NCI-H82 treated with DMSO at 0.1 percent for 48 hours (cell line): Measurements from ENCODE around the gene DHX36.
A peak's percentile ranks its signal among the peaks of the same experiment; 100 is the strongest.

ENCODE experiments used
- DNase-seq: peaks from one replicate; lab custom pipeline; 2025; ENCODE audit not compliant: unreplicated experiment; lab: John Stamatoyannopoulos, UW

The DHX36 gene

DNA sequence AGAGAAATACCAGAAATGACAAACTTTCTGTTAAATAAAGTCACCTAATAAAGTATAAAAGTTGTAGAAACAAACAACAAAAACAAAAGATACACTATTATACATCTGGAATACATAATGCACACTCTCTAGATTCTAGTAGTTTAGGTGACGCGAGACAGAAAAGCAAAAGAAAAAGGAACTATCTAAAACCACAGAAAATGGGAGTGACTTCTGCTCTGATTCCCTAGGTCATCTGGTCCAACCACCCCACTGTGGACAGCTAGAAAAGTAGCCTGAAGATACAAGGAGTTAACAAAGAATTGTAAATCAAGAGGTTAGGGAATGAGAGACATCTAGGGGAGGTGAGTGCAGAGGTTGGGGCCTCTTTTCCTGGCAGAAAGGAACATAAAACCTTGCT is 39.1 kb downstream of the DHX36 start:
- no peak for DNase-seq

DNA sequence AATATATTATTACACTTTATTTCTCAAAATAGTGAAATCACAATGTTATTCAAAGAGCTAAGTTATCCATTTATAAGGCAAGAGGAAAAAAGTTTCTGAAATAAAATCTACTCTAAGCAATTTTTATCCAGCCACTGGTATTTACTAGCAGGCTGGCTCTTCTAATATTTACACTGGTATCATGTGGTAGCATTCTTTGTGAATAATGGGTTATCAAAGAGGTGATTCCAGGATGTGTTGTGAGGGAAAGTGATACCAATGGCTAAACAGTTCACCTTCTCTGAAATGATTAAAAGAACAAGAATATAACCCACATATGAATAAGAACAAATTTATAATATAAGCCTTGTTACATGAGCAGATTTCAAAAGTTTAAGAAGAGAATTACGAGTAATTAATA is 44.1 kb downstream of the DHX36 start:
- no peak for DNase-seq

DNA sequence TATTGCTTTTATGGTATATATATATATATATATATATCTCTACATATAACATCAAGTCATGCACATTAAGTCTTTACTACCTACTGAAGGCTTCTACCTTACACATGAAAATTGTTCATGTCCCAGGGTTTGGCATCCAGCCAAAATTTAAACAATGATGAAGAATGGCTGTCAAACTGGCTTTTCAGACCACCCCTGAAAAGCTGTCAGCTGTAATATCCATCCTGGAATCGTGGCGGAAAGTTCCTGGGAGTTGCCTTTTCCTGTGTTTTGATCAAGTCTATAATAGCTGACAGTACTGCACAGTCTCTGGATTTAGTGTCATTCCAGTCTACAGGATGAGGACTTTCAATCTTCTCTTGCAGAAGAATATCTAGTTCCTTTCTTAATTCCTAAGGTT is 48.3 kb downstream of the DHX36 start:
- DNase-seq: no peak

DNA sequence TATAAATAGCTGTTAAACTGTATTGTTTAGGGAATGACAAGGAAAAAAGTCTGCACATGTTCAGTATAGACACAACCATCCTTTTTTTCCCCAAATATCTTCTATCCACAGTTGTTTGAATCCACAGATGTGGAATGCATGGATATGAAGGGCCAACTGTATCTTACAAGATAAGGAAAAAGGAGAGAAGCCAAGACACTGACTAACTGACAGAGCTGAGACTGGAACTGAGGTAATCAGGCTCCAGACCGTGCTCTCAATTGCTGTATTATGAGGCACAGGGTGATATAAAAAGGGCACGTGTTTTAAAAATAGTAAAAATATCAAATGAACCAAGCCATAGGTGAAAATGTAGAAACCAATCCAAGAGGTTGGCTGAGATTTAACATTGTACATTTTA is 49.0 kb downstream of the DHX36 start:
- DNase-seq: no peak

DNA sequence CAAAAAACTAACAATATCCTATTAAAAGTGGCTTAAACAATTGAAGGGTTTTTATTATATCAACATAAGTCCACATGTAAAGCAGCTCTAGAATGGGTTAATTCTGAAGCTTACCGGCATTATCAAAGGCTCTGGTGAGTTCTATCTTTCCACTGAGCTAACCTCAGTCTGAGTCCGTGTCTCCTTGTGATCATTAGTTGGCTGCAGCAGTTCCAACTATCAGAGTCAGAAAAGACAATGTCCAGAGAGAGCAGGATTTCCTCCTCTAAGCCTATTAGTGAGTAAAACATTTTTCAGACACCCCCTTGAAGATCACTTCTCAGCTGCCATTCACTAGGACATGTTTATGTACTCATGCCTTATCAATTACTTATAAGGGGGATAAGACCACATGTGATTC is 49.9 kb downstream of the DHX36 start:
- no peak for DNase-seq

DNA sequence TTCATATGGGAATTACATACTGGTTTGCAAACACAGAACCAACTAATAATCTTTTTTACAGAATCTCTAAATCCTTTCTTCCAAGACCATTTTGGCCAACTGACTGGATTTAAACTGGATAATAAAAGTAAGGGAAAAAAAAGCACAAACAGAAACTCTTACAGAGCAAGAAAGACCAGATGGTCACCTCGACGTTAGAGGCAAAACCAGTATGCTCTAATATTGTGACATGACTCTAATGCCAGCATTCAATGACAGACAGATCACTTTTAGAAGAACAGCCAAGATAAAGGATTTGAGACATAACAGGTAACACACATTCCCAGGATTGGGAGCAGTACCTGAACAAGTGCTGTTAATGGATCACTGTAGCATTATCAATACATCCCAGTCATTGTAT is 50.9 kb downstream of the DHX36 start:
- DNase-seq: no peak

DNA sequence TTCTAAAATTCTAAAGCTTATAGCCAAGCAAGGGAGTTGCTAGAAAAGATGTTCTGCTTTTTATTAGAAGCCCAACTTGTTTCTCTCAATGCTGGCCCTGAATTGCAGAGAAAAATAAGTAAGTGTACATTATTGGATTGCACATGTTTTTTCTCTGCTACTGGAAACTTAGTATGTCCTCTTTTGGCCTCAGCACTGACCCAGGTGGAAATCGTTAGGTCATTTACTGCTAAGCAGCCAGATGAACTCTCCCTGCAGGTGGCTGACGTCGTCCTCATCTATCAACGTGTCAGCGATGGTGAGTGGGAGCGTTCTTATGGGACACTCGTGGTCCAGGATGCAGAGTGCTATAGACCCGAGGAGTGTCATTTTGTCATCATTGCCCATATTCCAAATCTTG is 69.8 kb downstream of the DHX36 start:
- DNase-seq: no peak

DNA sequence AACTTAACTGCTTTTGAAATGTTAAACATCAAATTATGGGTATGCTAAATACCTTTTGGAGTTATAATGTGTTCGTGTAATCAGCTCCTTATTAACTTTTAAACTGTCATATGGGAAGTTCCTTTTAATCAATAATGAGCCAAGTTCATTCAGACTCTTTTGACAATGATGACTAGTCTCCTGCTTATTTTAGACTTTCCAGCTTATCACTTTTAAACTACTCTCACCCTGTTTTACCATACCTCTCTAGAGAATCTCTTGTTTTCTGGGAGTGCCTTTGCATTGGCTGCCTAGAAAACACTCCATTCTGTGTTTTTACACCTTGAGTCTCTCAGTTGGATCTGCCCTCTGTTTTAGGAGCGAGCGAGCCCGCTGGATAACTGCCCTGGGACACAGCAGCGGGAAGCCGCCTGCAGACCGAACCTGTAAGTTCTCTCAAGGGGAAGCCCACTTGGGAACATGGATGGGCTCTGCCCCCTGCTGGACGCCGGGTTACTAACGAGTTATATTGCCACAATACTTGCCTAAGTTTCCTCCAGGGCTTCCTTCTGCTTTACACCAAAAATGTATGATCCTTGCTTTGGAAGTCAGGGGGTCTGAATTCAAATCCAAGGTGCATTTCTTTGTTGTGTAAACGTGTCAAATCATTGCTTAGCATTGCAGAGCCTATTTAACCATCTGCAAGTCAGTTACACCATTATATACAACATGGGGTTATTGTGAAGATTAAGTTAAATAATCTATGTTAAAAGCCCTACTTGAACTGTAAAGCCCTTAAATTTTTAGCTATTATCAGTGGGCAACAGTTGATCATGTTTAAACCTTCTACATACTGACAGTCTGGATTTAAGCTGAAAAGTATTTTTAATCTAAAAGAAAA is 71.3 kb downstream of the DHX36 start:
- peak; percentile 53 for DNase-seq

DNA sequence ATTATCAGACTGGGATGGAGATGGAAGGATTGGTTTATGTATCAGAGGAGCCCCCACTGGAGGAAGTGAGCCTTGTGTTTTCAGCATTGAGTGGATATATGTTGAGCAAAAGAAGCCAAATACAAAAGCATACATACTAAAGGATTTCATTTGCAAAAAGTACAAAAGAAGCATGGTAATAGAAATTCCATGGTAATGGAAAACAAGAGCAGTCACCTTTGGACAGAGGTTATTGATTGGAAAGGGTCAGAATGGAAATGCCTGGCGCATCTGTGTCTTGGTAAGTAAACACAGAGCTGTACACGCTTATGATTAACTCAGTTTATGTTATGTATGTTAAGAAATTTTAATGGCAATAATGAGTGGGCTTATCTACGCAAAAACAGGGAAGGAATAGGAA is 72.7 kb downstream of the DHX36 start:
- DNase-seq: peak; percentile 27

DNA sequence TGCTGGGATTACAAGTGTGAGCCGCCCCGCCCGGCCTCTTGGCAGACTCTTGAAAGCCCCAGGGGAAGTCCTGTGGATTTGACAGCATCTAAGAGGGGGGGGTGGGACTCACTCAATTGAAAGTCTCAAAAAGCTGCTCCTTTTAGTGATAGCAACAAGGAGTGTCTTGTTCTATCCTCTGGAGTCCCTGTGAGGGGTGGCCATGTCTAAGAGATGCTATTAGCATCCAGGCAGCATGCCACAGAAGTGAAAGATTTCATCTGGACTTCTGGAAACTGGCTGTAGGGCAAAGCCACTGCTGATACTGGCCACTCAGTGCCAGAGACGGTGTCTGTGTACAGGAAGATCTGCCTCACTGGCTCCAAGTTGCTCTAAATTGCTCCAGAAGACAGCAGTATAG is 74.0 kb downstream of the DHX36 start:
- DNase-seq: no peak

DNA sequence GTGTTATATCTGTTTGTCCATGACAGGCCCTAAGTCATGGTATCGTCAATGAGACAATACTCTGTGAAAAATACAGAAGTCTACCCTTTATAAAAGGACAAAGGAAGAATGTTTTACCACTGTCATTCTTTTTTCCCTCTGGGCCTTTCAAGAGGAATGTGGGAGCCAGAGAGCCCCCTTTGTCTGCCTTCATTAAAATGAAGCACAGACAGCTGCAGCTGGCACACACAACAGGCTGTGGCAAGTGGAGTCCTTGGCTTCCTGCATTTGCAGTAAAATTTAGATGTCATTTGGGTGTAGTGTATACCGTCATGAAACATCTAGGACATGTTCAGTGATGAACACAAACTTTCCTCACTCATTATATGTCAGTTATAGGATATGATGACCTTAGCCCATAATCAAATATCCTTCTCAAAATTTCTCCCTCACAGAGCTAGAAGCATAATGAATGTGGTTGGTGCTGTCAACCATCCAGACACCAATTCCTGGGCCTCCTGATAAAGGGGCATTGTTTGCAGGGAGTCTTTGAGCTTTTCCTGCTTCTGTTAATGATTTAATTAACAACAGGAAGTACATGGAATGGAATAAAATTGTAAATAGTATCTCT is 76.4 kb downstream of the DHX36 start:
- DNase-seq: no peak

DNA sequence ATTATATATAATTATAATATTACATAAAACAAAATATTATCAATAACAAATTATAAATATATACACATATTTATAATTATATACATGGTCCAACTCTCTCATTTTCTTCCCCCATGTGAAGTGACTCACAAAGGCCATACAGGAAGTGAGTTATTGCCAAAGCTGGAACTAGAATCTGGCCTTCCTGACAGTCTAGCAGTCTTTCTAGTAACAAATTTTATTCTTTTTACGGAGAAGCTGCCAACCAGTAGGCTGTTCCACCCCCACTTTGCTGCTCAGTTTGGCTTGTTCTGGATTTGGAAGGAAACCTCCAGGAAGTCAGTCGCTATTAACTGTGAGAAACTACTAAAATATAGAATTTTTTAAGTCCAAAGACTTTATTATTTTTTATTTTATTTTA is 79.6 kb downstream of the DHX36 start:
- no peak for DNase-seq

DNA sequence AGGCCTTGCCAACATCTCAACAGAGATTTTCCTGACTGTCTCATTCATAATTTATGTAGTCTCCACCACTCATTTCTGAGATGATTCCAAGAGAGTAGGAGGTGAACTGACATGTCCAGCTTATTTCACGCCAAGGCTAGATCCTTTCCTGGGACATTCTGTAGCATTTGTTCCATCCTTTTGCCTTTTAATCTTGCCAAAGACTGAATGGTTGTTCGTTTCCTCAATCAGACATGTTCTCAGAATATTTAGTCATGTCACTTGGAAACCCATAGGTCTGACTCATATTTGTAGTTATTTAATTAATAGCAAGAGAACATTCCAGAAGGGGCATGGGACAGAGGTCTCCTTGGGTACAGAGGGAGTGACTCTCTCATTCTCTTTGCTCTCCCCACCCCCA is 80.9 kb downstream of the DHX36 start:
- no peak for DNase-seq

DNA sequence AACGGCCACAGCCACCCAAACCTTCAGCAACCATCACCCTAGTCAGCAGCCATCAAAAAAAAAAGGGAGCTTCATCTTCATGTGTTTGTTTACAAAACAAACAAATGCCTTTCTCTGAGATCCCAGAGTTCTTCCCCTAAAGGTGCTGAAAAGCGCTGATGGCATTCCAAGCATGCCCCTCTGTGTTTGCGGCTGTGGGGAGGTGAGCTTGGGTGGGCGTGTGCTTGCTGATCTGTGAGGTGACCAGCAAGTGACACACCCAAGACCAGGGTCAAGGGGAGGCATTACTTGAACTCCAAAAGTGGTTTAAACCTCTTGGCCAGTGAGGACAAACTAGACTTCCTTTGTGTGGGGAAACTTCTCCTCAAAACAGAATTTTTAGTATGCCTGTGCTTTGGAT is 81.5 kb downstream of the DHX36 start:
- no peak for DNase-seq

DNA sequence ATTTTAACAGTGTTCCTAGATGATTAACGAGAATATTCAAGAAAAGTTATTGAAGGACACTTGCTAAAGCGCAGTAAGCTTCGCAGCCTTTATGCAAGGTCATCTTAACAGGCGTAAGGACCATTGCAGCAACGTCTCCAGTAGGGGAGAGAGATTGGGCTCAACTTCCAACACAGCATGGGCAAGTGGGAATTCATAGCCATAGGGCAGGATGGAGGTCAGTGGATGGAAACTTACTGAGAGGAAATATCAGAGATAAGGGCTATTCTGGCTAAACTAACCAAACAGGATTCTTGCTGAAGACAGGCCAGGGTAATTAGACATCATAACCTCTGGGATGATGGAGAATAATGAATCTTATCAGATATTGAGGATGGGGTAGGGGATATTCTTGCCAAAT is 82.8 kb downstream of the DHX36 start:
- no peak for DNase-seq

DNA sequence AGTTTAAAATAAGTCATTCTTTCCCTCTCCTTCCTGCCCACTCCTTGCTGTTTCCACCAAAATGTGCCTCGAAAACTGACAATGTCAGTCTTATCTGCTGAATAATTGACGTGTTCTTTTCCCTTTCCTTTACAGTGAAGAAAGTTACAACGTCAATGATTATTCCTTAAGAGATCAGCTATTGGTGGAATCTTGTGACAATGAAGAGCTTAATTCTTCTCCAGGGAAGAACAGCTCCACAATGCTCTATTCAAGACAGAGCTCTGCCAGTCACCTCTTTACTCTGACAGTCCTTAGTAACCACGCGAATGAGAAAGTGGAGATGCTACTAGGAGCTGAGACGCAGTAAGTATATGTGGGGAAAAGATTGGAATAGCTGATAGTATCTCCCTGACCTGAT is 84.1 kb downstream of the DHX36 start:
- DNase-seq: no peak

DNA sequence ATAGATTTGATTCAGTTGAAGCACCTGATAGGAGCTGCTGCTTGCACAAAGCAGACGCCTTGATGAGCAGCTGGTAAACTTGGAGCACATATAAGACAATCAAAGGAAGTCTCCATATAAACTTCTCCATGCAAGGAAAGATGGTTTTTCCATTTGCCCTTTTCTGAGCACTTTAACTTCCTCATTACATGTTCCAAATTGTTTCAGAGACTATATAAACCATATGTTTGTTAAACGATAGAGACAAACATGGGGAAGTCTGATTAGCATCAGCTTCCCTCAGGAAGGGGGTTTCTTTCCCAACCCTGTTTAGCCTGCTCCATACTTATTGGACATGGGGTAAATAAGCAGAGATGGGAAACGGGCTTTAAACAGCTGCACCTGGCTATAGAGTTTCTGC is 88.0 kb downstream of the DHX36 start:
- no peak for DNase-seq

DNA sequence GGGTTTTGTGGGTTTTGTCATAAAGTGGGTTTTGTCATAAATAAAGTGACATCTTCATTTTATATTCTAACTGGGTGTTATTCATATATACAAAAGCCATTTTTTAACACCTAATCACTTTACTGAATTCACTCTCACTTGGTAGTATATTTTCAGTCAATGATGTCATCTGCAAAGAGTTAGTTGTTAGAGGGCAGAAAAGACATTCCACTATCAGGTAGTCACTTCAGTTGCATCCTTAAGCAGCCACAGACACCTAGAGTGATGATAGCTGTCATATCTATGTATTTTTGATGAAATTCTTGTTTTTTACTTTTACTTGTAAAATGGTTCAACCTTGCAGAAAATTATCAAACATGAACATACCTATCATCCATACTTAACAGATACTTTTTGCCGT is 89.0 kb downstream of the DHX36 start:
- no peak for DNase-seq

DNA sequence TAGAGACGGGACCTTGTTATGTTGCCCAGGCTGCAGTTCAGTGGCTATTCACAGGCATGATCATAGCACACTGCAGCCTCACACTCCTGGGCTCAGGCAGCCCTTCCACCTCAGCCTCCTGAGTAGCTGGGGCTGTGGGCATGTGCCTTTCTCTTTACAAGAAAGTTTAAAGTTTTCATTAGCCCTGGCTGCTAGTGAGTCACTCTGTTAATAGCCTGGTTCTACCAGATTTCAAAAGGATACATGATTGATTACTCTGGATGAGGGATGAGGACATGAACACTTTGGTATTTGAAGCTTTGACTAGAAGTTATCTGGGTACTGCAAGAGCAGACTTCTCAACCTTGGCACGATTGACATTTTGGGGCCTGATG is 95.1 kb downstream of the DHX36 start:
- no peak for DNase-seq

DNA sequence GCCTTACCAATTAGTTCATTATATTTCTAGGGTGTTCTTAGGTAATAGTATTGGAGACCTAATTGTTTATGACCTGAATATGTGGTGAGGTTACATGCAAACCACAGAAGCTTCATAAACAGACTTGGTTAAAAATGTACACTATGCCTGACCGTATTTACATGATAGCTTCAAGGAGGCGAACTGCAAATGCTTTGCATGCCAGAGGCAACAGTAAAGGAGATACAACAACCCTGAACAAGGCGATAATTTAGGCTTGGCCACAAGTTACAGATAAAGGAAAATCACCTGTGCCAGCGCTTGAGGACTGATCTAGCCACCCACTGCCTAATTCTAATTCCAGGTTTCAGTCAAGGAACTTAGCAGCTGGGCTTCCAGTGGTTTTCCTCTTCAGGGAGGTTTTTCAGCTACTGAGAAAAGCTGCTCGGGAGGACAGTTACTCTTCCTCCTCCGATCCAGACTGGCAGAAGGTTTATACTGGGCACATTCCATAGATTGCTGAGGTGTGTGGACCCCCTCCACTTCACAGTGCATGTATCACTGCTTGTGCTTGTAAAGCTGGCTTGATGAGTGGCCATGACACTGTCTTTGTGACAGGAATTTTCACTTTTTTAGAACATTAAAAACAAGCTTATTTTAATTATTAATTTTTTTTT is 95.6 kb downstream of the DHX36 start:
- DNase-seq: no peak

DNA sequence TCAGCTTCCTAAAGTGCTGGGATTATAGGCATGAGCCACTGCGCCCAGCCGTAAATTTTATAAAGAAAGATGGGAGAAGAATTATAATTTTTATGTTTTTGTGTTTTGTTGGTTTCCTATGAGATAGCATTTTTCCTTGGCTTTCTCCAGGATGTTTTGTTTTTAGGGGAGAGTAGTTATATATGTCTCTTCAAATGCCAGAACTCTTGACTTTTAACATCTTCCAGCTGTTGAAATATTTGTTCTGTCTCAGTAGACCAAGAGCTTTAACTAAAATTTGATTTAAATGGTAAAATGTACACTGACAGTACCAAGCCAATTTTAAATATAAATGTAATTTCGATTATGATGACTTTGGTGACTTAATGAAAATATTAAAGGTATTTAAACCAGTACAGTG is 96.8 kb downstream of the DHX36 start:
- DNase-seq: no peak

DNA sequence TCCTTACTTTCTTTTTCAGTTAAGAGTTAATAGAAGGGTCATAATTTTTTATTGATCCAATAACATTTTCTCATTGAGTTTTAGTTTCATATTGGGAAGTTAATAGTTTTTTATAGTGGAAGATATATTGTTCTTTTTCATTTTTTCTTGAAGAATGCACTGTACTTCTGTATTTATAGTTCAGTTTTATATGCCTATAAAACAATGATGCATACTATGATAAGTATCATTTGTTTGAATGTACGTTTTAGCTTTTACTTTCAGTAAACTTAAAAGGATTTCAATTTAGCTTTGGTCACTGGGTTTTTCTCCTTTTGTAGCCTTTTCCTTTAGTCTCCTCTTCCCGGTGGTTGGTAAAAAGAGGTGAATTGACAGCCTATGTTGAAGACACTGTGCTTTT is 98.8 kb downstream of the DHX36 start:
- no peak for DNase-seq
